CD14-positive monocyte (primary cell): ENCODE measurements around the gene CSGALNACT2. TPM values are rescaled to one million over a fixed set of nuclear protein-coding genes. Genes with fewer than 3 reads are reported as not detected.

ENCODE experiments used
- DNase-seq, 3 donors: peaks; one replicate each; pipeline ENCODE4 v3.0.0-alpha.2; 2011 to 2022
- H2AFZ ChIP-seq: 2 replicates; pipeline ENCODE4 v1.6.0; 2012; ENCODE audit warnings: mild to moderate bottlenecking, low read depth, low read length, inconsistent platforms; ENCODE audit not compliant: insufficient read depth, poor library complexity, severe bottlenecking
- H3K27ac ChIP-seq, 2 donors: 1 replicate in 1 of 2; 2 replicates in 1 of 2; pipeline ENCODE4 v1.5.1; 2012 to 2013; ENCODE audit warnings: low read length in 2 of 2, control low read depth in 1 of 2, inconsistent platforms in 1 of 2, low read depth in 1 of 2, mild to moderate bottlenecking in 1 of 2
- H3K27me3 ChIP-seq, 2 donors: one replicate each; pipeline versions ENCODE4 v1.6.0 to v1.6.1; 2011 to 2013; ENCODE audit warnings: low read length in 2 of 2; ENCODE audit not compliant: control insufficient read depth in 2 of 2, insufficient read depth in 2 of 2
- H3K36me3 ChIP-seq, 2 donors: replicated peaks in 1 of 2; 1 replicate in 1 of 2; 2 replicates in 1 of 2; pipeline versions ENCODE4 v1.5.1 to v1.6.1; 2012 to 2013; ENCODE audit warnings: low read length in 2 of 2, control low read depth in 1 of 2, inconsistent platforms in 1 of 2, mild to moderate bottlenecking in 1 of 2; ENCODE audit not compliant: insufficient read depth in 2 of 2, control insufficient read depth in 1 of 2
- H3K4me1 ChIP-seq, 2 donors: 1 replicate in 1 of 2; 2 replicates in 1 of 2; pipeline versions ENCODE4 v1.5.1 to v1.6.1; 2012 to 2013; ENCODE audit warnings: low read length in 2 of 2, control low read depth in 1 of 2, inconsistent platforms in 1 of 2, mild to moderate bottlenecking in 1 of 2, moderate library complexity in 1 of 2; ENCODE audit not compliant: insufficient read depth in 2 of 2, control insufficient read depth in 1 of 2
- H3K4me2 ChIP-seq: replicated peaks from 2 replicates; pipeline ENCODE3; 2012; ENCODE audit warnings: low read length, moderate library complexity, mild to moderate bottlenecking; ENCODE audit not compliant: poor library complexity, severe bottlenecking; ENCODE audit errors: extremely low read depth
- H3K4me3 ChIP-seq, 3 experiments: fragments of 200-600 bp in 1 of 3; sonication (generic) in 1 of 3; replicated peaks in 1 of 3; 1 replicate in 2 of 3; 2 replicates in 1 of 3; pipeline ENCODE4 v1.5.1; 2011 to 2013; ENCODE audit warnings: low read length in 3 of 3, mild to moderate bottlenecking in 3 of 3, control low read depth in 2 of 3, low read depth in 2 of 3, inconsistent platforms in 1 of 3, moderate library complexity in 1 of 3
- H3K79me2 ChIP-seq: 2 replicates; pipeline ENCODE4 v1.6.0; 2012; ENCODE audit warnings: mild to moderate bottlenecking, control low read depth, inconsistent platforms, low read length, moderate library complexity; ENCODE audit not compliant: insufficient read depth
- H3K9ac ChIP-seq: 2 replicates; pipeline ENCODE4 v1.6.0; 2017; ENCODE audit warnings: low read length, mild to moderate bottlenecking; ENCODE audit not compliant: insufficient read depth, poor library complexity, severe bottlenecking
- H3K9me3 ChIP-seq, 2 donors: replicated peaks in 1 of 2; 1 replicate in 1 of 2; 2 replicates in 1 of 2; pipeline versions ENCODE4 v1.5.1 to v1.6.1; 2012 to 2013; ENCODE audit warnings: low read length in 2 of 2, control low read depth in 1 of 2; ENCODE audit not compliant: control insufficient read depth in 1 of 2, insufficient read depth in 1 of 2
- H4K20me1 ChIP-seq: 2 replicates; pipeline ENCODE4 v1.6.0; 2012; ENCODE audit warnings: mild to moderate bottlenecking, low read length, control low read depth, moderate library complexity; ENCODE audit not compliant: insufficient read depth
- H3K27ac Mint-ChIP-seq, 7 donors: one replicate each; pipeline ENCODE4 v1.8.0; 2020; ENCODE audit warnings: mild to moderate bottlenecking in 7 of 7, mixed read lengths in 7 of 7, moderate library complexity in 6 of 7, inconsistent platforms in 2 of 7
- H3K27me3 Mint-ChIP-seq, 3 donors: one replicate each; pipeline ENCODE4 v1.8.0; 2021 to 2022; ENCODE audit warnings: low read depth in 3 of 3, mild to moderate bottlenecking in 3 of 3, mixed read lengths in 3 of 3, moderate library complexity in 3 of 3, inconsistent platforms in 1 of 3
- H3K36me3 Mint-ChIP-seq, 2 donors: one replicate each; pipeline ENCODE4 v1.8.0; 2020; ENCODE audit warnings: mixed read lengths in 2 of 2, inconsistent platforms in 1 of 2, mild to moderate bottlenecking in 1 of 2
- H3K4me1 Mint-ChIP-seq: one replicate; pipeline ENCODE4 v1.8.0; 2020; ENCODE audit warnings: mild to moderate bottlenecking, mixed read lengths
- H3K4me3 Mint-ChIP-seq, 2 donors: one replicate each; pipeline ENCODE4 v1.8.0; 2020; ENCODE audit warnings: mild to moderate bottlenecking in 2 of 2, mixed read lengths in 2 of 2, moderate library complexity in 1 of 2
- H3K9me3 Mint-ChIP-seq, 7 donors: one replicate each; pipeline ENCODE4 v1.8.0; 2020 to 2022; ENCODE audit warnings: mixed read lengths in 7 of 7, mild to moderate bottlenecking in 6 of 7, moderate library complexity in 6 of 7, inconsistent platforms in 2 of 7
- CTCF ChIP-seq: fragments of 200-600 bp; IDR thresholded peaks from one replicate; pipeline ENCODE4 v1.8.0; 2022; ENCODE audit warnings: antibody characterized with exemption, mild to moderate bottlenecking
- WGBS: methylation state at CpG from one replicate; pipeline ENCODE4 v1.1.5; 2013; ENCODE audit warnings: missing lambda C conversion rate; ENCODE audit not compliant: insufficient coverage; 5-methylcytosine and 5-hydroxymethylcytosine counted together
- intact Hi-C, 2 donors: fragments of 100-400 bp; cut with micrococcal nuclease; formaldehyde crosslinking; loops; one replicate each; pipeline versions ENCODE4 v1.15.0 to v1.15.1; 2023
- polyA plus RNA-seq, 3 donors: library from polyadenylated mRNA; depleted of rRNA in 1 of 3; unstranded in 2 of 3; stranded (reverse) in 1 of 3; fragments of 300-500 nt in 2 of 3; fragments of >200 nt in 1 of 3; fragmentation: Illumina TruSeq in 2 of 3; gene quantifications; 1 replicate in 2 of 3; 2 replicates in 1 of 3; pipeline ENCODE4 v1.2.3, GENCODE V29; 2012 to 2021

Gene CSGALNACT2
- polyA plus RNA-seq, 3 donors: 43.7 to 80.1 (median 48.2) TPM

- Mint-ChIP-seq H3K4me3 (no peak overlapping the region), H3K36me3 (peaks cover 82 to 89% of the 10 kb centered on the region in 2 donors), H3K27me3 (no peaks in the 10 kb centered on the region), H3K9me3 (no peaks in the 10 kb centered on the region), H3K27ac (peak overlapping the region in 6 of 7 donors; percentile 48 to 93 (median 84)), H3K4me1 (peaks cover 23% of the 10 kb centered on the region)
- peaks cover 76 to 97% of the 10 kb centered on the region in 2 donors for H3K36me3 ChIP-seq
- TF ChIP-seq CTCF: no peak
- no peak overlapping the region for H3K4me3 ChIP-seq
- H3K4me2 ChIP-seq: no peak overlapping the region
- H3K9ac ChIP-seq: no peak overlapping the region
- peaks cover 20 to 27% of the 10 kb centered on the region in 2 donors for H3K4me1 ChIP-seq
- H3K27ac ChIP-seq: peak overlapping the region in 1 of 2 donors; percentile 45
- H2AFZ ChIP-seq: no peak overlapping the region
- no peaks in the 10 kb centered on the region for H3K27me3 ChIP-seq
- no peaks in the 10 kb centered on the region for H3K9me3 ChIP-seq
- no peak for DNase-seq
- H3K79me2 ChIP-seq: peaks cover 81% of the 10 kb centered on the region
- peaks cover 98% of the 10 kb centered on the region for H4K20me1 ChIP-seq
- 100% methylated on average over 1 of the region's 1 CpG for WGBS
- intact Hi-C loops: loop anchor here in 1 of 2 donors (5.0 kb wide), 1 partner anchor 36 kb away; the partner anchor contains the start of gene CSGALNACT2
Observed at GRCh38 chr10:43173120-43173519, 34.9 kb downstream of the CSGALNACT2 start.

- peak overlapping the region in 1 of 7 donors; percentile 2 for H3K27ac Mint-ChIP-seq
- 100% methylated on average over 2 of the region's 6 CpGs for WGBS
- intact Hi-C loops: loop anchor here in 1 of 2 donors (5.0 kb wide), 1 partner anchor 38 kb away; the partner anchor contains the start of gene CSGALNACT2
- H3K27me3 Mint-ChIP-seq: no peaks in the 10 kb centered on the region
- no peak overlapping the region for H3K4me3 Mint-ChIP-seq
- no peak for DNase-seq
- peaks cover 99% of the 10 kb centered on the region for H4K20me1 ChIP-seq
- H3K4me2 ChIP-seq: no peak overlapping the region
- peaks cover 20 to 23% of the 10 kb centered on the region in 2 donors for H3K4me1 ChIP-seq
- no peak overlapping the region for H3K4me3 ChIP-seq
- H3K36me3 Mint-ChIP-seq: peaks cover 78 to 87% of the 10 kb centered on the region in 2 donors
- no peaks in the 10 kb centered on the region for H3K27me3 ChIP-seq
- H3K27ac ChIP-seq: peak overlapping the region in 1 of 2 donors; percentile 9
- H3K9ac ChIP-seq: no peak overlapping the region
- no peak for TF ChIP-seq CTCF
- H3K9me3 ChIP-seq: no peaks in the 10 kb centered on the region
- peaks cover 21% of the 10 kb centered on the region for H3K4me1 Mint-ChIP-seq
- no peak overlapping the region for H2AFZ ChIP-seq
- H3K9me3 Mint-ChIP-seq: no peaks in the 10 kb centered on the region
- H3K36me3 ChIP-seq: peaks cover 70 to 96% of the 10 kb centered on the region in 2 donors
- H3K79me2 ChIP-seq: peaks cover 78% of the 10 kb centered on the region
Observed at GRCh38 chr10:43174969-43175368, 36.7 kb downstream of the CSGALNACT2 start.
